HepG2 (cell line): ENCODE results near the gene RNASE11. TPM values are rescaled to one million over a fixed set of nuclear protein-coding genes. Genes with fewer than 3 reads are reported as not detected.
A peak's percentile ranks its signal among the peaks of the same experiment; 100 is the strongest.

Experiments
- BHLHE40 ChIP-seq: IDR thresholded peaks from 2 replicates; pipeline ENCODE4 v1.6.1; 2011; ENCODE audit warnings: low read length, improper control_type of control experiment
- DNMT3B ChIP-seq: conservative IDR thresholded peaks from 2 replicates; pipeline ENCODE4 v1.6.1; 2016; ENCODE audit warnings: missing biosample characterization, control low read depth
- DPF2 ChIP-seq: sonication (generic); formaldehyde crosslinking; IDR thresholded peaks from 2 replicates; pipeline ENCODE4 v1.4.0; 2020; ENCODE audit warnings: mild to moderate bottlenecking, low read depth, missing genetic modification reagents, borderline replicate concordance
- ETV6 ChIP-seq: sonication (generic); formaldehyde crosslinking; conservative IDR thresholded peaks from 2 replicates; pipeline ENCODE4 v1.4.0; 2020; ENCODE audit warnings: missing genetic modification reagents
- FOXK1 ChIP-seq: sonication (generic); formaldehyde crosslinking; IDR thresholded peaks from 2 replicates; pipeline ENCODE4 v1.4.0; 2020; ENCODE audit warnings: low read depth, missing genetic modification reagents, borderline replicate concordance
- HDAC6 ChIP-seq: fragments of 200-600 bp; sonication (generic); IDR thresholded peaks from 2 replicates; pipeline ENCODE4 v1.7.0; 2017; ENCODE audit warnings: mild to moderate bottlenecking, antibody characterized with exemption, low read length, low read depth
- HOMEZ ChIP-seq: IDR thresholded peaks from 2 replicates; pipeline ENCODE4 v1.6.1; 2016; ENCODE audit warnings: low read depth
- HOXA3 ChIP-seq: sonication (generic); formaldehyde crosslinking; IDR thresholded peaks from 2 replicates; pipeline ENCODE4 v1.5.0; 2020; ENCODE audit warnings: missing genetic modification reagents
- IKZF5 ChIP-seq: IDR thresholded peaks from 2 replicates; pipeline ENCODE4 v1.6.1; 2018; ENCODE audit warnings: missing genetic modification reagents, mild to moderate bottlenecking, missing compliant biosample characterization
- KLF9 ChIP-seq: IDR thresholded peaks from 2 replicates; pipeline ENCODE4 v1.6.1; 2016; ENCODE audit warnings: low read depth
- MYPOP ChIP-seq: sonication (generic); formaldehyde crosslinking; IDR thresholded peaks from 2 replicates; pipeline ENCODE4 v1.8.1; 2023; ENCODE audit warnings: mild to moderate bottlenecking, moderate library complexity, missing genetic modification reagents
- POLR2A ChIP-seq, 2 experiments: IDR thresholded peaks; 2 replicates each; pipeline ENCODE4 v1.6.1; 2011; ENCODE audit warnings: low read depth in 2 of 2, low read length in 2 of 2, mild to moderate bottlenecking in 1 of 2, moderate library complexity in 1 of 2; ENCODE audit not compliant: insufficient read depth in 1 of 2
- RARA ChIP-seq: IDR thresholded peaks from 2 replicates; pipeline ENCODE4 v1.6.1; 2016; ENCODE audit warnings: missing genetic modification reagents, missing compliant biosample characterization
- SSRP1 ChIP-seq: IDR thresholded peaks from 2 replicates; pipeline ENCODE4 v1.6.1; 2016; ENCODE audit warnings: control low read depth
- STAG1 ChIP-seq: sonication (generic); formaldehyde crosslinking; IDR thresholded peaks from 2 replicates; pipeline ENCODE4 v1.4.0; 2020; ENCODE audit warnings: missing genetic modification reagents
- TBL1XR1 ChIP-seq: fragments of 150-350 bp; IDR thresholded peaks from 2 replicates; pipeline ENCODE4 v1.6.1; 2014; ENCODE audit warnings: borderline replicate concordance, low read length; ENCODE audit not compliant: partially characterized antibody
- ZC3H4 ChIP-seq: sonication (generic); formaldehyde crosslinking; IDR thresholded peaks from 2 replicates; pipeline ENCODE4 v1.4.0; 2020; ENCODE audit warnings: missing genetic modification reagents, borderline replicate concordance
- ZHX1 ChIP-seq: sonication (generic); formaldehyde crosslinking; IDR thresholded peaks from 2 replicates; pipeline ENCODE4 v1.8.1; 2022; ENCODE audit warnings: low read depth, mild to moderate bottlenecking, missing genetic modification reagents
- ZNF460 ChIP-seq: sonication (generic); formaldehyde crosslinking; IDR thresholded peaks from 2 replicates; pipeline ENCODE4 v1.5.1; 2020; ENCODE audit warnings: missing genetic modification reagents, mild to moderate bottlenecking, borderline replicate concordance
- ZNF503 ChIP-seq: sonication (generic); formaldehyde crosslinking; IDR thresholded peaks from 2 replicates; pipeline ENCODE4 v1.4.0; 2020; ENCODE audit warnings: missing genetic modification reagents
- ZSCAN12 ChIP-seq: sonication (generic); formaldehyde crosslinking; IDR thresholded peaks from 2 replicates; pipeline ENCODE4 v1.9.0; 2021; ENCODE audit warnings: mild to moderate bottlenecking, missing genetic modification reagents
- polyA plus RNA-seq, 8 experiments: library from polyadenylated mRNA; depleted of rRNA in 3 of 8; stranded (reverse) in 7 of 8; unstranded in 1 of 8; fragments of >200 nt; fragmentation: Illumina TruSeq in 4 of 8; extraction: Trizol in 4 of 8; gene quantifications; 2 replicates each; pipeline versions ENCODE4 v1.2.1 to v1.2.3, GENCODE V29; 2011 to 2016; ENCODE audit warnings: low read depth in 4 of 8, missing spikeins in 1 of 8, mixed read lengths in 1 of 8; ENCODE audit not compliant: insufficient read depth in 1 of 8
- total RNA-seq, 5 experiments: library from RNA; depleted of rRNA; stranded (reverse); fragments of >200 nt; fragmentation: Illumina TruSeq; extraction: Trizol; gene quantifications; 2 replicates each; pipeline ENCODE4 v1.2.3, GENCODE V29; 2016; ENCODE audit warnings: low read depth in 1 of 5

Gene RNASE11
- total and polyA plus RNA-seq, 2 of the 13 experiments (the other 11 are each of a cell fraction or from before 2014, with no cell fraction given): not detected

- TF ChIP-seq ZNF503 (CRISPR knock-in tag): no peak
- peak; percentile 100 for TF ChIP-seq SSRP1
- TF ChIP-seq TBL1XR1: peak; percentile 69
- no peak; the same call in 1 of the 2 replicates for TF ChIP-seq STAG1 (CRISPR knock-in tag)
- no peak for TF ChIP-seq DPF2 (CRISPR knock-in tag)
- TF ChIP-seq ZHX1 (CRISPR knock-in tag): no peak
- TF ChIP-seq KLF9 (CRISPR knock-in tag): no peak; the same call in 1 of the 2 replicates
- peak; percentile 61; the same call in 1 of the 2 replicates for TF ChIP-seq HOXA3 (CRISPR knock-in tag)
- TF ChIP-seq IKZF5 (CRISPR knock-in tag): peak; percentile 80
- TF ChIP-seq ZSCAN12 (CRISPR knock-in tag): no peak
- no peak for TF ChIP-seq BHLHE40
- TF ChIP-seq ETV6 (CRISPR knock-in tag): no peak
- TF ChIP-seq POLR2A (IDR thresholded peaks at IDR 0.05; ENCODE audit: insufficient read depth in 1 of 2, low read depth in 2 of 2, low read length in 2 of 2): no peak
- no peak for TF ChIP-seq ZC3H4
- TF ChIP-seq ZNF460: no peak
- 0 out of 2 replicates have a peak, but pooled peaks have one; percentile 66 for TF ChIP-seq DNMT3B (CRISPR knock-in tag)
- TF ChIP-seq RARA (CRISPR knock-in tag): no peak; the same call in 1 of the 2 replicates
- no peak for TF ChIP-seq HDAC6
- no peak for TF ChIP-seq FOXK1 (CRISPR knock-in tag)
- TF ChIP-seq HOMEZ (CRISPR knock-in tag): 0 out of 2 replicates have a peak, but pooled peaks have one; percentile 29
- peak; percentile 93 for TF ChIP-seq MYPOP
Measured at GRCh38 chr14:20632831-20633691, 45.3 kb upstream of the RNASE11 start (continued).
